B cell (primary cell): ENCODE results near the gene CDH13.

ENCODE experiments used
- CTCF ChIP-seq: fragments of 200-600 bp; IDR thresholded peaks from one replicate; pipeline ENCODE4 v1.8.0; 2022; ENCODE audit warnings: antibody characterized with exemption, mild to moderate bottlenecking
- EZH2 ChIP-seq: IDR thresholded peaks from 2 replicates; pipeline ENCODE4 v1.6.1; 2012; ENCODE audit warnings: borderline replicate concordance, low read depth, mild to moderate bottlenecking, moderate library complexity, low read length; ENCODE audit not compliant: insufficient read depth, poor library complexity, severe bottlenecking

DNA sequence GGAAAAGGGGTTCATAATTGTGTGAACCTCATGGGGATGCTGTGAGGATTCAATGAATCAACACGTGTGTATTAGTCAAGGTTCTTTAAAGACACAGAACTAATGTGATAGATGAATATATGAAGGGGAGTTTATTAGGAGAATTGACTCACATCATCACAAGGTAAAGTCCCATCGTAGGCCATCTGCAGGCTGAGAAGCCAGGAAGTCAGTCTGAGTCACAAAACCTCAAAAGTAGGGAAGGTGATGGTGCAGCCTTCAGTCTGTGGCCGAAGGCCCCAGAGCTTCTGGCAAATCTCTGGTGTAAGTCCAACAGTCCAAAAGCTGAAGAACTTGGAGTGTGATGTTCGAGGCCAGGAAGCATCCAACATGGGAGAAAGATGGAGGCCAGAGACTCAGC, 413.4 kb downstream of the CDH13 start:
- no peak for TF ChIP-seq CTCF
- TF ChIP-seq EZH2: no peak
